Ascending aorta (tissue), 2 donors: ENCODE results near the gene OTUB1. TPM values are rescaled to one million over a fixed set of nuclear protein-coding genes. Genes with fewer than 3 reads are reported as not detected.

Experiments used
- DNase-seq, 2 donors: peaks; one replicate each; pipeline ENCODE4 v3.0.0-alpha.2; 2019; ENCODE audit warnings: low spot score in 2 of 2
- H3K27ac ChIP-seq, 2 donors: fragments of 200-600 bp; sonication (generic); one replicate each; pipeline ENCODE4 v1.5.1; 2016 to 2017; ENCODE audit warnings: mild to moderate bottlenecking in 1 of 2
- H3K27me3 ChIP-seq: fragments of 200-600 bp; sonication (generic); one replicate; pipeline ENCODE4 v1.5.1; 2017
- H3K36me3 ChIP-seq, 2 donors: fragments of 200-600 bp; sonication (generic); one replicate each; pipeline ENCODE4 v1.5.1; 2016
- H3K4me1 ChIP-seq, 2 donors: fragments of 200-600 bp; sonication (generic); one replicate each; pipeline ENCODE4 v1.5.1; 2016 to 2017; ENCODE audit warnings: mild to moderate bottlenecking in 1 of 2
- H3K4me3 ChIP-seq, 2 donors: fragments of 200-600 bp; sonication (generic); one replicate each; pipeline ENCODE4 v1.5.1; 2016 to 2017; ENCODE audit warnings: mild to moderate bottlenecking in 1 of 2
- H3K9me3 ChIP-seq, 2 donors: fragments of 200-600 bp; sonication (generic); one replicate each; pipeline ENCODE4 v1.5.1; 2016
- intact Hi-C: fragments of 100-400 bp; cut with DNase I; formaldehyde crosslinking; loops from one replicate; pipeline ENCODE4 v1.15.1; 2023
- total RNA-seq: library from RNA; depleted of rRNA; stranded (reverse); fragments of >200 nt; gene quantifications from one replicate; pipeline ENCODE4 v1.1.0, GENCODE V29; 2016
- TF ChIP-seq, protein P1 (sequence below), 3 experiments: fragments of 200-600 bp in 2 of 3; fragments of 450-650 bp in 1 of 3; sonication (generic) in 2 of 3; IDR thresholded peaks; one replicate each; pipeline ENCODE4 v1.5.1; 2016 to 2019; ENCODE audit warnings: antibody characterized with exemption in 3 of 3, mild to moderate bottlenecking in 1 of 3, moderate library complexity in 1 of 3

OTUB1 gene
- total RNA-seq, 1 donor from 2014 or later, result 89.4 TPM

DNA sequence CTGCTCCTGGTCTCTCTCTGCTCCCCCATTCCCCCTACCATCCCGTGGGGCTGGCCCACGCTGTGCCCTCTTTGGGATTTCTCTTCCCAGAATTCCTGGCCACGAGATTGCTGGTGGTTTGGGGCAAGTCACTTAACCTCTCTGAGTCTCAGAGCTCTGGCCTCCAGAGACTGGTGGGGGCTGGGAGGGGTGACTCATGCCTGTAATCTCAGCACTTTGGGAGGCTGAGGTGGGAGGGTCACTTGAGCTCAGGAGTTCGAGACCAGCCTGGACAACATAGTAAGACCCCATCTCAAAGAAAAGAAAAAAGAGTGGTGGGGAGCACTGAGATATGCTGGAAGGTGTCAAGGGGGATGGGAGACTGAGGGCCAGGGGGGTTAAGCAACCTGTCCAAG lies 18.3 kb downstream of the OTUB1 start:
- intact Hi-C loops, result no loop called here
- no peaks in the 10 kb centered on the region for H3K9me3 ChIP-seq
- no peaks in the 10 kb centered on the region for H3K27me3 ChIP-seq
- H3K27ac ChIP-seq, result no peak overlapping the region
- H3K36me3 ChIP-seq, result no peaks in the 10 kb centered on the region
- no peak for DNase-seq
- peaks cover 8 to 22% of the 10 kb centered on the region in 2 donors for H3K4me1 ChIP-seq
- TF ChIP-seq, protein P1, sequence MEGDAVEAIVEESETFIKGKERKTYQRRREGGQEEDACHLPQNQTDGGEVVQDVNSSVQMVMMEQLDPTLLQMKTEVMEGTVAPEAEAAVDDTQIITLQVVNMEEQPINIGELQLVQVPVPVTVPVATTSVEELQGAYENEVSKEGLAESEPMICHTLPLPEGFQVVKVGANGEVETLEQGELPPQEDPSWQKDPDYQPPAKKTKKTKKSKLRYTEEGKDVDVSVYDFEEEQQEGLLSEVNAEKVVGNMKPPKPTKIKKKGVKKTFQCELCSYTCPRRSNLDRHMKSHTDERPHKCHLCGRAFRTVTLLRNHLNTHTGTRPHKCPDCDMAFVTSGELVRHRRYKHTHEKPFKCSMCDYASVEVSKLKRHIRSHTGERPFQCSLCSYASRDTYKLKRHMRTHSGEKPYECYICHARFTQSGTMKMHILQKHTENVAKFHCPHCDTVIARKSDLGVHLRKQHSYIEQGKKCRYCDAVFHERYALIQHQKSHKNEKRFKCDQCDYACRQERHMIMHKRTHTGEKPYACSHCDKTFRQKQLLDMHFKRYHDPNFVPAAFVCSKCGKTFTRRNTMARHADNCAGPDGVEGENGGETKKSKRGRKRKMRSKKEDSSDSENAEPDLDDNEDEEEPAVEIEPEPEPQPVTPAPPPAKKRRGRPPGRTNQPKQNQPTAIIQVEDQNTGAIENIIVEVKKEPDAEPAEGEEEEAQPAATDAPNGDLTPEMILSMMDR (IDR thresholded peaks at IDR 0.05), result no peak
- H3K4me3 ChIP-seq, result no peak overlapping the region

- Histone ChIP-seq H3K27me3 (no peaks in the 10 kb centered on the region), H3K27ac (no peak overlapping the region), H3K36me3 (no peaks in the 10 kb centered on the region), H3K4me1 (peaks cover 4 to 13% of the 10 kb centered on the region in 2 donors), H3K9me3 (no peaks in the 10 kb centered on the region), H3K4me3 (no peak overlapping the region)
- intact Hi-C loops, result no loop called here
- TF ChIP-seq, protein P1 (IDR thresholded peaks at IDR 0.05), result no peak
- DNase-seq, result no peak
These were observed 19.5 kb downstream of the OTUB1 start for GRCh38 chr11:64005691-64006090.

DNA sequence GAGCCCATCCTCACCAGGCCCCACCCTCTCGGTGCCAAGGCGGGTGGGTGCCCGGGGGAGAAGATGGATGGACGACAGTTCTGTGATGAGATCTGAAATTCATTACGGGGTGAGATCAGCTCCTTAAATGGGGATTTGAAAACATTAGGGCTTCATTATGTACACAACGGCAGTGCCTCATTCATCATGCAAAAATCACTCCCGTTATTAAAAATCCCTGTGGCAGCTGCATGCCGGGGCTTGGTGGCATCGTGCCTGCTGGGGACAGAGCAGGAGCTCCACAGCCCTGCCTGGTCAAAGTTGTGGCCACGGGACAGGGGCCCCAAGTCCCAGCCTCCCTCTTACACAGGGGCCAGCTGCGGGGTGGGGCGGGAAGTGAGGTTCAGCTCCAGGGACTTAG lies 20.2 kb downstream of the OTUB1 start:
- intact Hi-C loops, result no loop called here
- TF ChIP-seq, protein P1 (IDR thresholded peaks at IDR 0.05), result no peak
- H3K27me3 ChIP-seq, result no peaks in the 10 kb centered on the region
- no peaks in the 10 kb centered on the region for H3K36me3 ChIP-seq
- DNase-seq, result no peak
- no peaks in the 10 kb centered on the region for H3K9me3 ChIP-seq
- no peak overlapping the region for H3K4me3 ChIP-seq
- peaks cover 0 to 10% of the 10 kb centered on the region in 2 donors for H3K4me1 ChIP-seq
- H3K27ac ChIP-seq, result no peak overlapping the region

DNA sequence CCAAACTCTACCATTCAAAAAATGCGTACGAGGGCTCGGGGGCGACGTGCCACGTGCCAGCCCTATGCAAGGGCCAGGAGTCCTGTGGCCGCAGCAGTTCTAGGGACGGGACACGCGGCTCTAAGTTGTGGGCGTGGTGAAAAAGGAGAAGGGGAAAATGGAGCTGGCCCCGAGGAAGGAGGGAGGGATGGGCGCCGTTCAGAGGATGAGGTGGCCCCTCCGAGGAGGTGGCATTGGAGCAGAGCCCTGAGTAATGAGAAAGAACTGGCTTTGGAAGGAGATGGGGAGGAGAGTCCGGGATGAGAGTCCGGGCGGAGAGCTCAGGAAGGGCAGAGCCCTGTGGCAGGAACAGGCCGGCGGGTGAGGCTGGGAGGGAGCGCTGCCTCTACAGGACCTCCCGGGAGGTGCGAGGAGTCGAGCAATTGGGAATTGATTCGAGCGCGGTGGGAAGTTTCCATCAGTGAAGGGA lies 21.0 kb downstream of the OTUB1 start:
- peak overlapping the region; percentile 67 to 74 for H3K27ac ChIP-seq
- DNase-seq, result peak in 1 of 2 donors; percentile 73
- H3K4me3 ChIP-seq, result peak overlapping the region; percentile 63 to 69
- no peaks in the 10 kb centered on the region for H3K27me3 ChIP-seq
- no peaks in the 10 kb centered on the region for H3K9me3 ChIP-seq
- intact Hi-C loops, result no loop called here
- peaks cover 0 to 10% of the 10 kb centered on the region in 2 donors for H3K4me1 ChIP-seq
- TF ChIP-seq, protein P1 (IDR thresholded peaks at IDR 0.05), result no peak
- H3K36me3 ChIP-seq, result no peaks in the 10 kb centered on the region

DNA sequence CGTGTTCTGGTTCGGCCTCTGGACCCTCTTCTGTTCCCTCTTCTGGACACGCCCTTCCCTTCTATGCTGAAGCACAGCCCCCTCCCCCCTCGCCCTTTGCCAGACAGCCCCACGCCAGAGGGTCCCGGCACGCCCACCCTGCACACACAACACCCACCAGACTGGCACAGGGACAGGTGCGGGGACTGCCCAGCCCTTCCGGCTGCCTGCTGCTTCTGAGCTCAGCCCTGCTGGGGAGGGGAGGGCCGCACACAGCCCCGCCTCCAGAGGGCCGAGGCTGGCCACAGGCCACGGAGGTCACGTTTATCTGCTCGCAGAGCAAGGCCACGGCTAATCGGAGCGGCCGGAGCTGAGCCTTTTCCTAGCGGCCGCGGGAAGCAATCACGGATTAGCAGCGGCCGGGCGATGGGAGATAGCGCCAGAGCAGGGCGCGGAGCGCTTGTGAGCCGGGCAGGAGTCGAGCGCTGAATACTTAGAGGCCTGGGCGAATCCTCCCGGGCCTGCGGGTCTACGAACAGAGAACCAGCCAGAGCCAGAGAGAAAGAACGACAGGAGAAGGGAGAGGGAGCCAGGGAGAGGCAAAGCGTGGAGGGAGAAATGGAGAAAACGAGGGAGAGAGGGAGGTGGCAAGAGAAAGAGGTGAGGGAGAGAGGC lies 21.5 kb downstream of the OTUB1 start:
- Histone ChIP-seq H3K4me1 (peaks cover 0 to 10% of the 10 kb centered on the region in 2 donors), H3K36me3 (no peaks in the 10 kb centered on the region), H3K27me3 (no peaks in the 10 kb centered on the region), H3K27ac (peak overlapping the region; percentile 67 to 74), H3K4me3 (peak overlapping the region; percentile 63 to 69), H3K9me3 (no peaks in the 10 kb centered on the region)
- TF ChIP-seq, protein P1 (IDR thresholded peaks at IDR 0.05), result peak; percentile 20 to 36 (median 26)
- DNase-seq, result peak in 1 of 2 donors; percentile 88
- intact Hi-C loops, result no loop called here
